SH-SY5Y (cell line): ENCODE results near the gene LGI1.

Experiments used
- GATA2 ChIP-seq: IDR thresholded peaks from 2 replicates; pipeline ENCODE4 v1.6.1; 2011; ENCODE audit warnings: mild to moderate bottlenecking, low read depth, low read length
- GATA3 ChIP-seq: IDR thresholded peaks from 2 replicates; pipeline ENCODE4 v1.6.1; 2011; ENCODE audit warnings: low read depth, mild to moderate bottlenecking, low read length, moderate library complexity

GRCh38 chr10:93821051-93821772 is 63.5 kb downstream of the LGI1 start:
- TF ChIP-seq GATA2 (no peak), GATA3 (no peak)
